Kidney tubule cell (primary cell): Measurements from ENCODE around the gene ALAS1.

Experiments
- DNase-seq: peaks from one replicate; pipeline ENCODE4 v3.0.0-alpha.2; 2018; ENCODE audit warnings: low spot score

ALAS1 gene

GRCh38 chr3:52198643-52199608 is 966 bp downstream of the ALAS1 start:
- no peak for DNase-seq

GRCh38 chr3:52200981-52201679 is 3.2 kb downstream of the ALAS1 start:
- DNase-seq: no peak

- DNase-seq: no peak
Measured at GRCh38 chr3:52202384-52203077, 4.6 kb downstream of the ALAS1 start.

DNA sequence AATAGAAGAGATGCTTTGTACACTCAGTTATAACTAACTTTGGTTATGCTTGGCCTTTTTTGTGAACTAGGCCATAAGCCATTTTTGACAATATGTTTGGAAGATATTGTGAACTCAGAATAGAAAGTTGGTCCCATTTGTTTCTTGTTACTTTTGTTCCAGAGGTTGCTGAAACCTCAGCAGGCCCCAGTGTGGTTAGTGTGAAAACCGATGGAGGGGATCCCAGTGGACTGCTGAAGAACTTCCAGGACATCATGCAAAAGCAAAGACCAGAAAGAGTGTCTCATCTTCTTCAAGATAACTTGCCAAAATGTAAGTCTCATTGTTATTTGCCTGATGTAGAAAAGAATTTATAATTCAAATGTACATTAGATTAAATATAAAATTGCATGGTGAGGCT is 5.7 kb downstream of the ALAS1 start:
- DNase-seq: no peak

GRCh38 chr3:52204337-52205073 is 6.5 kb downstream of the ALAS1 start:
- peak; percentile 37 for DNase-seq

DNA sequence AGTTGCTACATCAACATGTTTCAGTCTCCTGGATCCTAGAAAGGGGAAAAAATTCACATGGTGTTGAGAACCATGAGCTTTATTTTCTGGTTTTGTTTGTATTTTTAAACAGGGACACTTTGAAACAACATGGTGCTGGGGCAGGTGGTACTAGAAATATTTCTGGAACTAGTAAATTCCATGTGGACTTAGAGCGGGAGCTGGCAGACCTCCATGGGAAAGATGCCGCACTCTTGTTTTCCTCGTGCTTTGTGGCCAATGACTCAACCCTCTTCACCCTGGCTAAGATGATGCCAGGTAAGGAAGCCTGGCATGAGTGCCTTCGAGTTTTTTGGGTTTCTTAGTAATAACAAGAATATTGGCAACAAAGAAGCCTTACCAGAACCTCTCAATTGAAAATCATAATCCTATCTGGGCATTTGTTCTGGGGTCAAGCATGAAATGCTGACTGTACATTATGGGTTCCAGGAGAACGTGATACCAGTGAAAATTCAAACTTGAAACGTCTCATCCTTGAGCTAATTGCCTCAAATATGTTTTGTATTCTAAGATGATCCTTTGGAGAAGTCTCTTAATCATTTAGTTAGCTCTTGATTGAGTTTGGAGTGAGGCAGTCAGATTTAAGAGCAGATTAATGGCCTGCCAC is 7.9 kb downstream of the ALAS1 start:
- no peak for DNase-seq

- no peak for DNase-seq
Measured at GRCh38 chr3:52208556-52208955, 10.6 kb downstream of the ALAS1 start.

- DNase-seq: no peak
Measured at GRCh38 chr3:52210037-52210436, 12.1 kb downstream of the ALAS1 start.

DNA sequence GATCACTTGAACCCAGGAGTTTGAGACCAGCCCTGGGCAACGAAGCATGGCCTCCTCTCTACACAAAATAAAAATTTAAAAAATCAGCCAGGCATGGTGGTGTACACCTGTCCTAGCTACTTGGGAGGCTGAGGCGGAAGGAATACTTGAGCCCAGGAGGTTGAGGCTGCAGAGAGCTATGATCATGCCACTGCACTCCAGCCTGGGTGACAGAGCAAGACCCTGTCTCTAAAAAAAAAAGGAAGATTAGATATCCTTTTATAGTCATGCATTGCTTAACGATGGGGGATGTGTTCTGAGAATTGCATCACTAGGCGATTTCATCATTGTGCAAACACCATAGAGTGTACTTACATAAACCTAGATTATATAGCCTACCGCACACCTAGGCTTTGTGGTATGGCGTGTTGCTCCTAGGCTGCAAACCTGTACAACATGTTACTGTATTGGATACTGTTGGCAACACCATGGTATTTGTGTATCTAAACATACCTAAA is 12.6 kb downstream of the ALAS1 start:
- no peak for DNase-seq

- no peak for DNase-seq
Measured at GRCh38 chr3:52211268-52211891, 13.4 kb downstream of the ALAS1 start.

DNA sequence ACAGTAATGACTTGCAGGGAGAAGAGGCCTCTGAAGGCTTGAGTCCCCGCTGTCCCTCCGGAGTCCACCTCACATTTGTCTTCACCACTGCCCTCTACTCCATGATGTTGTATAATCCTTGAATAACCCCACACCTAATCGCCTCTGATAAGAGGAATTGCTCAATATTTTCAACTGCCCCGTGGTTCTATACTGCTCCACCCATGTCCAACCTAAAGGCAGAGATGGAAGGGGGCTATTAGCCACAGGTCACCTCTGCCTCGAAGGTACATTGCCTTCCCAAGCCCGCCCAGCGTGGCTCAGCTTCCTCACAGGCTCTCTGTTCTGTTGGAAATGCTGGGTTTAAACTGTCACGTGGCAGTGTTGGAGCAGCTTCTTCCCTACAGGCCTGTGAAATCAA is 15.0 kb downstream of the ALAS1 start:
- DNase-seq: no peak

- DNase-seq: no peak
Measured at GRCh38 chr3:52213901-52214300, 15.9 kb downstream of the ALAS1 start.

DNA sequence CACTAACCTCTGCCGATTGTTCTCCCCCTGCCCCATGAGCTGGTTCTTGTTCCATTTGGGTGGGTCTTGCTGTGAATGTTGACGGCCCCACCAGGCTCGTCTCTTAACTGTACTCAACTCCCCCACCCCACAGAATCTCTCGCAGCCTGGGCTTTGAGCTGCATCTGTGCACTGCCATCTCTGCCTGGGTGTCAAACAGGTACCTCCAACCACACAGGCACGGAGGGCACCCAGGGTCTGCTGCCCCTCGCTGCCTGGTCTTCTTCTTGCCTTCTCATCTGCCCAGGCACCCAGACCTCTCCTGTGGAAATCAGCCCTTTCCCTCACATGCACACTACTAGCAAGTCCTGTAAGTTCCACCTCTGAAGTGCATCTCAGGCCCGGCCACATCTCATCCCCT is 17.4 kb downstream of the ALAS1 start:
- no peak for DNase-seq

DNA sequence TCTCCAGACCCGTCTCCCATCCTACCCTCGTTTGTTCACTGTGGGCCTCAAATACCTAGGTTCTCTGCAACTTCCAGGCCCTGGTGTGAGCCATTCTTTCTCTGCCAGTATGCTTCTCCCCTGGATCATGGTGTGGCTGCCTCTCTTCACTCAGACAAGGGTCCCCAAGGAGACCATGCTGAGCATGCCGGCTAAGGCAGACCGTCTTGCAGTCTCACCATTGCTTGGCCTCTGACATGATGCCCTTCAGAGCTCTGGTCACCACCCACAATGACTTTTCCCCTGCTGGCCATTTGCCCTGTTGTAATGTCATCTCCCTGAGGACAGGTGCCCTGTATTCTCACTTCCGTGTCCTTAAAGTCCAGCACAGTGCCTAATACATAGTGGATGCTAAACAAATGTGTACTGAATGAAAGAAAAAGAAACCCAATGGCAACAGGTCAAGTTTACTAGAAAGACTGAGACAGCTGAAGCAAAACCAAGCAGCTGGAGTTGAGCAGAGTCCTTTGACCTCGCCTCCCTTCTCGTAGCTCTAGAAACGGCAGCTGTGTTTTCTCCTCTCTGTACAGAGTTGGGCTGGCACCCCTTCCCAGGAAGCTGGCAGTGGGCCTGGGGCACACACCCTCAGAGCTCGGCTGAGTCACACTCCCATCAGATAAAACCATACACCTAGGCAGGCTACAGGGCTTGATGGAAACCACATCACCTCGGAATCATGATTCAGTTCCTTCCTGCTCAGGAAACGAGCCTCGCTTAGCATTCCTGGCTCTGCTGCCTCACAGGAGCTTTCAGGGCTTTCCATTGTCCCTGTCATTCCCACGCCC is 18.8 kb downstream of the ALAS1 start:
- DNase-seq: peak; percentile 93

DNA sequence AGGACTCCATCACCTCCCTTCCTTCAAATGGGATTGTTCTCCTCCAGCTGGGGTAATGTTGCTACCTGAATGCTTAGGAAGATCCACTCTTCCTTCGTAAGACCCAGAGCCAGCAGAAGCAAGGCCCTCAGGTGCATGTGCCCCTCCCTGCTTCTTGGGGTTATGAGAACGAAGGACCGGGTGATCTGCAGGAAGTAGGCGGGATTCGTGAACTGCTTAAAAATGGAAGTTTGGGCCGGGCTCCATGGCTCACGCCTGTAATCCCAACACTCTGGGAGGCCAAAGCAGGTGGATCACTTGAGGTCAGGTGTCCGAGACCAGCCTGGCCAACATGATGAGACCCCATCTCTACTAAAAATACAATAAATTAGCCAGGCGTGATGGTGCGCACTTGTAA is 19.4 kb downstream of the ALAS1 start:
- no peak for DNase-seq

DNA sequence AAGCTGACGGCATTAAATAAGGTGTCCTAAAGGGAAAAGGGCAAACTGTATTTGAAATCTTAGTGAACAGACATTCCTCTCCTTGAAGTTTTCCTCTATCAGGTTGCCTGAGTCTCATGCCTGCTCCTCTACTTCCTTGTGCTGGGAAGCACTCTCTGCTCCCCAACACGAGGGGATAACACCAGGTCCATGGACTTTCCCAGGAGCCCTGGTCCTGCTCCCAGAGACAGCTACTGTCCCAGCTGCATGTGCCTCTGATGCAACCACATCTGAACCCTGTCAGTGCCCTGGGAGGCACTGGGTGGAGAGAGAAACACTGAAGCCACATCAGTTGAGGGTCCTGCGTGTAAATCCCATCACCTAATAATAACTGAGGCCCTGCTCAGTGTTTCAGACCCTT is 20.1 kb downstream of the ALAS1 start:
- DNase-seq: no peak

DNA sequence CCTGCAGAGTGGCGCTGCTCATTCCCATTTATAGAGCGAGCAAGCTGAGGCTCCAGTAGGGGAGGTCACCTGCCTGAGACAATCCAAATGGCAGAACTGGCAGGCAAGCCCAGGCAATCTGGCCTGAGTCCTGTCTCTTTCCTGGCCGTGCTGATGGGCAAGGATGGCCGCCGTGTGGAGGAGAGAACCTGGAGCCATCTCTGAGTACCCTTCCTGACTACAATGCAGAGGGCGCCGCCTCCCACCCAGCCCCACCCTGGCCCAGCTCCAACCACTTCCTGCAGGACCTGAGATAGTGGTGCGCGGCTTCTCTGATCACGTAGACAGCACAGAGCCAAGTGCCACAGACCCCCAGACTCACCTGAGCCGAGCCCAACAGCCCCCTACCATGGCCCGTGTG is 20.5 kb downstream of the ALAS1 start:
- no peak for DNase-seq

DNA sequence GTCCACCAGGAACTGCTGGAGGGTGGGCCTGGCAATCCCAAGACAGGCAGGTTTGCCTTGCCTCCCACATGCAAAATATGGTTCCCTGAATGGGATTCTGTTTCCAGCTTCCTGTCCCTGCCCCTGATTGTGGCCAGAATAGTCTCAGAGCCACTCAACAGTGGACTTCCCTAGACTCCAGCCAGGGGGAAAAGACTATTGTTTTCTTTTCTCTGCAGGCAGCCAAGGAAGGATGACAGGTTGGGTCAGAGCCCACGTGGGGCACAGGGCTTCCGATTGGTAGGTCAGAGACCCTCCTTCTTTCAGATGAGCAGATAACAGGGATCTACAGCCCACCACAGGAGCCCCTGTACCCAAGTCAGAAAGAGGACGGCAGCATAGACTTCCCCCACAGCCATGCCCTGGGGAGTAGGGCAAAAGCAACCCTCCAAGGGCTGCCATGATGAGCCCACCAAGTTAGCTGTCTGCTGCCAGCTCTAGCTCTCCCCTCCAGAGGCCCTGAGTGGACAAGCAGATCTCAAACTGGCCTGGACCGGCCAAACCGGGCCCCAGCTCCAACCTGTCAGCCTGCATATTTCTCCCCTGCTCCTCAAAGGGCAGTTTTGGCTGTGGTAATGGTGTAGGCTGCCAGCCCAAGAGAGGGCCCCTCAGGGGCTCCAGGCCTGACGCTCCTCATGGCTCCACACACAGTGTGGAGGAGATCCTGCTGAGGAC is 21.1 kb downstream of the ALAS1 start:
- DNase-seq: no peak

- DNase-seq: peak; percentile 74
Measured at GRCh38 chr3:52220380-52221026, 22.5 kb downstream of the ALAS1 start.
